Activated CD4-positive, alpha-beta T cell treated with anti-CD3 and anti-CD28 coated beads for 1 hour (primary cell): ENCODE data around the gene FYN.
"Not testable (repeated sequence)": the region's sequence is repeated elsewhere in the genome, so short reads cannot be mapped to it uniquely, and the experiment has no call there.

Experiments used
- DNase-seq: peaks from one replicate; pipeline ENCODE4 v3.0.0-alpha.2; 2020

The FYN gene

GRCh38 chr6:111873178-111874024 is at the start of gene FYN:
TSS of gene FYN (minus strand) at chr6:111873452. CDS start at chr6:111720051, 153,401 bp downstream.
- DNase-seq, result peak; percentile 99

- DNase-seq, result no peak
Observed at GRCh38 chr6:111922454-111923297, 49.4 kb upstream of the FYN start.

GRCh38 chr6:111921103-111921502 is 47.9 kb upstream of the FYN start:
- DNase-seq, result no peak

- DNase-seq, result no peak
Observed at GRCh38 chr6:111920578-111920977, 47.3 kb upstream of the FYN start.

DNA sequence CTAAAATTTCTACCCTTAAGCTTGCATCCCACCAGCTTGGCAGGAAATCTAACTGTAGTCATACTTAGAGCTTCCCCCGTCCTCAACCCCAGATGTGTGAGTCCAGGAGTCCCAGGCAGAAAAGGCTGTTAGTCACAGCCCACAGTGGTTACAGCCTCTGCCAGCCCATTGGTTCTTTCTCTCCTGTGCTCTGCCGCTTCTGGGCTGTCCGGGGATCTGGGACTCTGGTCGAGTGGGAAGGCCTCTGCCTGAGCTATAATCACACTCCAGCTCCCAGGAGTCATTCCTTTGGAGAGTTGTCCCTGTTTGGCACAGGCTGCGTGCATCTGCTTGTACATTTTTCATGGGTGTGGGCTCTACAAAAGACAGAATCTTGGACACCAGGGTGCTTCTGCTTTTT is 45.6 kb upstream of the FYN start:
- DNase-seq, result no peak

DNA sequence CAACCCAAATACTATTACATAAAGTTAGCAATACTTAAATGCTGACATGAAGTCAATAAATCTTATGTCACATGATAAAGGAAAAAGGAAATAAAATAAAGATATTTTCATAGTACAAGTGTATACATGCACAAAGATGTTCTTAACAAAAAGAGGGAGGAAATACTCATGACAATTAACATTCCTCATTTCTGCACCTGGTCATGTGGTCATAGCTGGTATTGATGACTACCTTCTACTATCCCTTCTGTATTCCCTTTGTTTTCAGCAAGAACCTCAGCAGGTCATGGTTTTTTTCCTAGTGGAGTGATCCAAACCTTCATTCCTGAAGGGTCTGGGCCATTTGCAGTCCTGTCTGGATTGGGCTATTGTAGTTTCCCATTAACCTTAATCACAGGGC is 43.5 kb upstream of the FYN start:
- no peak for DNase-seq

DNA sequence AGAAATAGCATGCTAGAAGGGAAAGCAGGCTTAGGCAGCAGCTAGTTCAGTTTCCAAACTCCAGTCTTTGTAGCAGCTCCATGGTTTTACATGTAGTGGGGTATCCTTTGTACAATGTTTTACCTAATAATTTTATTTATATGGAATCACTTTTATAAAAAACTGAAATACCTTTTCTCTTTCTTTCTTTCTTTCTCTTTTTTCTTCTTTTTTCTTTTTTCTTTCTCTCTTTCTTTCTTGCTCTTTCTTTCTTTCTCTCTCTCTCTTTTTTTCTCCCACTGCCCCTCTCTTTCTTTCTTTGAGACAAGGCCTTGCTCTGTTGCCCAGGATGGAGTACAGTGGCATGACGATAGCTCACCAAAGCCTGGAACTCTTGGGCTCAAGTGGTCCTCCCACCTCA is 41.4 kb upstream of the FYN start:
- no peak for DNase-seq

DNA sequence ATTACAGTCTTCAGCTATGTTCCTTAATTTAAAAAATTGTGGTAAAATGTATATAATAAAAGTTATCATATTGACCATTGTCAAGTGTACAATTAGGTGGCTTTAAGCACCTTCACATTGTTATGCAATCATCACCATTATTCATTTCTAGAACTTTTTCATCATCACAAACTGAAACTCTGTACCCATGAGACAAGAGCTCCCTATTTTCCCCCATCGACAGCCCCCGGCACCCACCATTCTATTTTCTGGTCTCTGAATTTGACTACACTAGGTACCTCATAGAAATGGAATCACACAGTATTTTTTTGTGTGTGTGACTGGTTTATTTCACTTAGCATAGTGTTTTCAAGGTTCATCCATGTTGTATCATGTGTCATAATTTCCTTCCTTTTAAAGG is 39.7 kb upstream of the FYN start:
- DNase-seq, result no peak

DNA sequence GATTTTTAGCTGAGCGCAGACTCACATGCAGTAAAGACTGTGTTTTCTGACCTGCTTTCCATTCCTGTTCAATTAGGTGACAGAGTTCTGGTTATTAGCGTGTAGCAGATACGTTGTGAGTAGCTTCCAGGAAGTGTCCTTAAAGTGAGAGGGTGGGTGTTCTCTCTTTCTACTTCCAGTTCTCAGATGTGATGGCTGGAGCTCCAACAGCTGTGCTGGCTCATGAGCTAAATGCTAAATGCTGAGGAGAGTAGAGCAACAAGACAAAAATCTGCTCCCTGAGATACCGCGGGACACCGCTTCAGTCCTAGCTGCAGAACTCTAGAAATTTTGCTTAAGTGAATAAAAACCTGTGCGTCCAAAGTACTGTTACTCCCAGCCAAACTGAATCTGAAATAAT is 38.2 kb upstream of the FYN start:
- no peak for DNase-seq

DNA sequence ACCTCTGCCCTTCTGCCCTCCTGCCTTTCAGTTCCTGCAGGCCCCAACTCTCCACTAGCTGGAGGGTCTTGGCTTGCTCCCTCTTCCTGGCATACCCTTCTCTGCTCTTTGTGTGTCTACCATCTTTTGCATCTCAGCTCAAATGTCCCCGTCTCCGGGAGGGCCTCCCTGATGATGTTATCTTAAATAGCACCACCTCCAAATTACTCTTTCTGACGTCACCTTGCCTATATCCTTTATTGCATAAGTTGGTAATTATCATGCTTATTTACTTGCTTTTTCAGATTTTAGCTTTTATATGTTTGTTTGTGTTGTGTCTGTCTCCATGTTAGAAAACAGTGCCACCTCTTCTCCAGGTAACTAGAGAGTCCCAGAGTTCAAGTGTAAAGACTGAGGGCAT is 36.0 kb upstream of the FYN start:
- no peak for DNase-seq

DNA sequence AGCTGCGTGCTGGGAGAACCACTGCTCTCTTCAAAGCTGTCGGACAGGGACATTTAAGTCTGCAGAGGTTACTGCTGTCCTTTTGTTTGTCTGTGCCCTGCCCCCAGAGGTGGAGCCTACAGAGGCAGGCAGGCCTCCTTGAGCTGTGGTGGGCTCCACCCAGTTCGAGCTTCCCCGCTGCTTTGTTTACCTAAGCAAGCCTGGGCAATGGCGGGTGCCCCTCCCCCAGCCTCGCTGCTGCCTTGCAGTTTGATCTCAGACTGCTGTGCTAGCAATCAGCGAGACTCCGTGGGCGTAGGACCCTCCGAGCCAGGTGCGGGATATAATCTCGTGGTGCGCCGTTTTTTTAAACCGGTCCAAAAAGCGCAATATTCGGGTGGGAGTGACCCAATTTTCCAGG is 35.1 kb upstream of the FYN start:
- not testable (repeated sequence) for DNase-seq

- no peak for DNase-seq
Observed at GRCh38 chr6:111900735-111901134, 27.5 kb upstream of the FYN start.

DNA sequence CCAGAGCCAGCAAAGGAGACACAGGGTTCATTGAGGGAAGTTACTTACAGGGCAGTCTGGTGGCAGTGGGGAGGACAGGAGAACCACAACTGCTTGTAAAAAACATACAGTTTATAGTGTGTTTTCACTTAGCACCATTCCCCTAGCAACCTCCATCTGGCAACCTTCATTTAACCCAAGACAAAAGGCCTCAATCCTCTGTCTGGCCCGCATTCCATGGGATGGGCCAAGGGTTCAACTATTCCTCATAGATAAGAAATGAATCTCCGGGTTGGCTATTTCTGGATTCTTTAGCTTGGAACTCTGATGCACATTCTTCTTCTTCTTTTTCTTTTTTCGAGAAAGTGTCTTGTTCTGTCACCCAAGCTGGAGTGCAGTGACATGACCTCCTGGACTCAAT is 26.3 kb upstream of the FYN start:
- no peak for DNase-seq

GRCh38 chr6:111898452-111898851 is 25.2 kb upstream of the FYN start:
- no peak for DNase-seq

DNA sequence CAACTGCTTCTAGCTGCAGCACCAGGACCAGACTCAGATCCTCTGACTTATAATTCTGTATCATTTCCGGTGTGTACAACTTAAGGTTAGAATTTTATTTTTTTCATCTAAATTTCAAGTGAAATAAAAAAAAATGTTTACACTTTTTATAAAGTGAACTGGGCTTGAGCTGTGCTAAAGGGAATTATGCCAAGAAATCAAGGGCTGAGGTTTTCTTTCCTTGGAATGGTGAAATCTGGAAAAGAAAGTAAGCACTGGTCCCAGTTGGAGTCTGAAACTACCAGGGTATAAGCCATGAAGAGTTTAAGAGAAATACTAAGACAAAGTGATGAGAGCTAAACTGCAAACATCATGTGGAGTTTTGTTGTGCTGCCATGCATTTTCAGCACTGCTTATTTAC is 21.7 kb upstream of the FYN start:
- no peak for DNase-seq

DNA sequence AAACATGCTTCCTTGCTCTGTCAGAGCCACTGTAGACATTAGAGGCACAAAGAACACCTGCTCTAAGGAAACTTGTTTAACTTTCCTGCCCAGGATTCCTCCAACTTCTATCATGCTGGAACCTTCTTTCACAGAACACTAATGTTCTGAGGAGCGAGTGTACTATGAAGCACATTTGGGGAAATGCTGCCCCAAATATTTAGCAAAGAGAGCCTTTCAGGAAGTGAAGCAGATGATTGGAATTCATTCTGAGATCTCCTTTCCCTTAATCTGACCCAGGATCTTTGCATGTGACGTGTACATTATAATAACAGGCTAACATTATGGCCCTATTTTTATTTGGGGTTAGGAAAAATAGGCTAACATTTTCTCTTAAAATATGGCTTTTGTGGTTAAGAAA is 21.0 kb upstream of the FYN start:
- DNase-seq, result no peak

DNA sequence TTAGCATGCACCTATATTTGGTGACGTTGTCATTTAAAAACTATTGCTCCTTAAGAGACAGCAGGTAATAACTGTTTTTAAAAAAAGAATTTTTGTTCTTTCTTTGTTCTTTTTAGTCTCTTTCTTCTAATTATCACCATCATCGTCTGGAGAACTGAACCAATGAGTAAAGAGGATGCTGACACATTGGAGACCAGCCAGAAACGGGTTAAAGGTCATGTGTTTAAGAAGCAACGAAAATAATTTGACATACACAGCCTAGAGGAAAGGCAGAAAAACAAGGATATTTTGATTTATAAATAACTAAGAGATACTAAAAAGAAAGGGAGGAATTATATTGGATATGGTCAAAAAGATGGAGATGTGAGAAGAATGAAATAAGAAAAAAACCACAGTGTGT is 19.2 kb upstream of the FYN start:
- DNase-seq, result no peak

DNA sequence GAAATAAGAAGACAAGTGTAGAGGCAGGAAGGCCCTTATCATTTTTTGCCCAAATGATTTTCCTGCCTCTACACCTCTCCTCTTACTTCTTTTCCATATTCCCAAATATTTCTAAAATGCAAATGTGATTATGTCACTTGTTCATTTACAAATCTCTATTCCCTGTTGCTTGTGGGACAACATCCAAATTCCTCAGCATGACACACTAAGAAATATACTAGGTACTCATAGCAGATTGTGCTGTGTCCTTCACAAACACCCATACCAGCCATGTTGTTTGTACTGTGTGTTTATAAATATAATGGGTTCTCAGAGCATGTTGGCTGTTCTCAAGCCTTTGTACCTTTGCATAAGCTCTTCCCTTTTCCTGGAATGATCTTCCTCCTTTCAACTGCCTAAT is 17.7 kb upstream of the FYN start:
- DNase-seq, result no peak

GRCh38 chr6:111888928-111889695 is 15.9 kb upstream of the FYN start:
- no peak for DNase-seq

- not testable (repeated sequence) for DNase-seq
Observed at GRCh38 chr6:111886793-111887192, 13.5 kb upstream of the FYN start.

GRCh38 chr6:111885373-111886027 is 12.2 kb upstream of the FYN start:
- no peak for DNase-seq

DNA sequence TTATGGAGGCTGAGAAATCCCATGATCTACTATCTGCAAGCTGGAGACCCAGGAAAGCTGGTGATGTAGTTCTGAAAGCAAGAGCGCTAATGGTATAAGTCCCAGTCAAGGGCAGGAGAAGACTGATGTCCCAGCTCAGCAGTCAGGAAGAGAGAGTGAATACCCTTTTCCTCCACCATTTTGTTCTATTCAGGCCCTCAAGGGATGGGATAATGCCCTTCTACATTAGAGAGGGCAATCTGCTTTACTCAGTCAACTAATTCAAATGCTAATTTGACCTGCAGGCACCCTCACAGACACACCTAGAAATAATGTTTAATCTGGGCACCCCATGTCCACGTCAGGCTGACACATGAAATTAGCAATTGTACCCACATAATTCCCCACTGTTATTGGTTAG is 10.8 kb upstream of the FYN start:
- no peak for DNase-seq
